ENCODE data around the gene PPFIBP1.
"Not testable (repeated sequence)": the region's sequence is repeated elsewhere in the genome, so short reads cannot be mapped to it uniquely, and the experiment has no call there.

PPFIBP1 gene

GRCh38 chr12:27732281-27732680 is 208.3 kb downstream of the PPFIBP1 start:
- Histone ChIP-seq H3K4me3 (ENCODE audit: low read length) (no peak overlapping the region), H3K36me3 (replicated peaks; ENCODE audit: low read depth, low read length) (peaks cover 24% of the 10 kb centered on the region), H3K27me3 (ENCODE audit: low read depth, low read length) (no peaks in the 10 kb centered on the region), H4K20me1 (ENCODE audit: insufficient read depth, low read length) (no peaks in the 10 kb centered on the region), H3K27ac (ENCODE audit: low read length) (no peak overlapping the region), H3K79me2 (ENCODE audit: low read length) (peaks cover 2% of the 10 kb centered on the region; the same call in 1 of the 2 replicates), H3K4me2 (ENCODE audit: low read length) (no peak overlapping the region), H3K9me3 (ENCODE audit: insufficient read depth, low read length) (no peaks in the 10 kb centered on the region), H3K4me1 (ENCODE audit: low read length) (no peaks in the 10 kb centered on the region), H3K9ac (ENCODE audit: low read length) (no peak overlapping the region), H2AFZ (ENCODE audit: low read depth, low read length) (no peak overlapping the region)
- TF ChIP-seq CTCF (IDR thresholded peaks at IDR 0.05; ENCODE audit: low read depth, low read length) (peak; percentile 50), EZH2phosphoT487 (IDR thresholded peaks at IDR 0.05; ENCODE audit: low read depth) (no peak)

- no peak overlapping the region for H3K9ac ChIP-seq (ENCODE audit: low read length)
- no peaks in the 10 kb centered on the region for H3K27me3 ChIP-seq (ENCODE audit: low read depth, low read length)
- no peak overlapping the region for H3K27ac ChIP-seq (ENCODE audit: low read length)
- H4K20me1 ChIP-seq (ENCODE audit: insufficient read depth, low read length) = no peaks in the 10 kb centered on the region
- no peaks in the 10 kb centered on the region; the same call in 1 of the 2 replicates for H3K79me2 ChIP-seq (ENCODE audit: low read length)
- no peaks in the 10 kb centered on the region for H3K9me3 ChIP-seq (ENCODE audit: insufficient read depth, low read length)
- H3K36me3 ChIP-seq (replicated peaks; ENCODE audit: low read depth, low read length) = peaks cover 24% of the 10 kb centered on the region
- no peak overlapping the region for H3K4me3 ChIP-seq (ENCODE audit: low read length)
- H2AFZ ChIP-seq (ENCODE audit: low read depth, low read length) = no peak overlapping the region
- H3K4me2 ChIP-seq (ENCODE audit: low read length) = no peak overlapping the region
- no peaks in the 10 kb centered on the region for H3K4me1 ChIP-seq (ENCODE audit: low read length)
- TF ChIP-seq EZH2phosphoT487 (IDR thresholded peaks at IDR 0.05; ENCODE audit: low read depth) (no peak), CTCF (IDR thresholded peaks at IDR 0.05; ENCODE audit: low read depth, low read length) (peak; percentile 86)
Measured at GRCh38 chr12:27733052-27733656, 209.1 kb downstream of the PPFIBP1 start.

GRCh38 chr12:27733791-27734190 is 209.8 kb downstream of the PPFIBP1 start:
- Histone ChIP-seq H3K9ac (ENCODE audit: low read length) (no peak overlapping the region), H3K4me1 (ENCODE audit: low read length) (no peaks in the 10 kb centered on the region), H3K79me2 (ENCODE audit: low read length) (no peaks in the 10 kb centered on the region; the same call in 1 of the 2 replicates), H3K4me2 (ENCODE audit: low read length) (no peak overlapping the region), H3K27ac (ENCODE audit: low read length) (no peak overlapping the region), H4K20me1 (ENCODE audit: insufficient read depth, low read length) (no peaks in the 10 kb centered on the region), H2AFZ (ENCODE audit: low read depth, low read length) (no peak overlapping the region), H3K9me3 (ENCODE audit: insufficient read depth, low read length) (no peaks in the 10 kb centered on the region), H3K36me3 (replicated peaks; ENCODE audit: low read depth, low read length) (peaks cover 24% of the 10 kb centered on the region), H3K27me3 (ENCODE audit: low read depth, low read length) (no peaks in the 10 kb centered on the region), H3K4me3 (ENCODE audit: low read length) (no peak overlapping the region)
- TF ChIP-seq EZH2phosphoT487 (IDR thresholded peaks at IDR 0.05; ENCODE audit: low read depth) = no peak

GRCh38 chr12:27734321-27734720 is 210.3 kb downstream of the PPFIBP1 start:
- not testable (repeated sequence) for H3K4me1 ChIP-seq (ENCODE audit: low read length); H3K4me2 ChIP-seq (ENCODE audit: low read length); H4K20me1 ChIP-seq (ENCODE audit: insufficient read depth, low read length); H2AFZ ChIP-seq (ENCODE audit: low read depth, low read length); H3K27me3 ChIP-seq (ENCODE audit: low read depth, low read length); H3K9me3 ChIP-seq (ENCODE audit: insufficient read depth, low read length); H3K79me2 ChIP-seq (ENCODE audit: low read length); H3K4me3 ChIP-seq (ENCODE audit: low read length); H3K27ac ChIP-seq (ENCODE audit: low read length); H3K9ac ChIP-seq (ENCODE audit: low read length)
- H3K36me3 ChIP-seq (replicated peaks; ENCODE audit: low read depth, low read length) = peaks cover 21% of the 10 kb centered on the region

GRCh38 chr12:27743601-27744000 is 219.6 kb downstream of the PPFIBP1 start:
- H3K36me3 ChIP-seq (replicated peaks; ENCODE audit: low read depth, low read length) = peaks cover 47% of the 10 kb centered on the region

More at GRCh38 chr12:27743601-27744000, 219.6 kb downstream of the PPFIBP1 start:
- Histone ChIP-seq H3K4me1 (ENCODE audit: low read length) (no peaks in the 10 kb centered on the region), H3K9me3 (ENCODE audit: insufficient read depth, low read length) (no peaks in the 10 kb centered on the region), H3K27me3 (ENCODE audit: low read depth, low read length) (no peaks in the 10 kb centered on the region), H3K79me2 (ENCODE audit: low read length) (peaks cover 12% of the 10 kb centered on the region; the same call in 1 of the 2 replicates), H4K20me1 (ENCODE audit: insufficient read depth, low read length) (peaks cover 3% of the 10 kb centered on the region; the same call in 1 of the 2 replicates), H3K4me2 (ENCODE audit: low read length) (no peak overlapping the region), H3K4me3 (ENCODE audit: low read length) (no peak overlapping the region), H2AFZ (ENCODE audit: low read depth, low read length) (no peak overlapping the region), H3K9ac (ENCODE audit: low read length) (no peak overlapping the region), H3K27ac (ENCODE audit: low read length) (no peak overlapping the region)
- TF ChIP-seq EZH2phosphoT487 (IDR thresholded peaks at IDR 0.05; ENCODE audit: low read depth) = no peak
- no peak for TF ChIP-seq CTCF (IDR thresholded peaks at IDR 0.05; ENCODE audit: low read depth, low read length)

Data from OCI-LY3 (cell line).